ENCODE results near the gene SPRN.
"Not testable (repeated sequence)": the region's sequence is repeated elsewhere in the genome, so short reads cannot be mapped to it uniquely, and the experiment has no call there.

The SPRN gene

DNA sequence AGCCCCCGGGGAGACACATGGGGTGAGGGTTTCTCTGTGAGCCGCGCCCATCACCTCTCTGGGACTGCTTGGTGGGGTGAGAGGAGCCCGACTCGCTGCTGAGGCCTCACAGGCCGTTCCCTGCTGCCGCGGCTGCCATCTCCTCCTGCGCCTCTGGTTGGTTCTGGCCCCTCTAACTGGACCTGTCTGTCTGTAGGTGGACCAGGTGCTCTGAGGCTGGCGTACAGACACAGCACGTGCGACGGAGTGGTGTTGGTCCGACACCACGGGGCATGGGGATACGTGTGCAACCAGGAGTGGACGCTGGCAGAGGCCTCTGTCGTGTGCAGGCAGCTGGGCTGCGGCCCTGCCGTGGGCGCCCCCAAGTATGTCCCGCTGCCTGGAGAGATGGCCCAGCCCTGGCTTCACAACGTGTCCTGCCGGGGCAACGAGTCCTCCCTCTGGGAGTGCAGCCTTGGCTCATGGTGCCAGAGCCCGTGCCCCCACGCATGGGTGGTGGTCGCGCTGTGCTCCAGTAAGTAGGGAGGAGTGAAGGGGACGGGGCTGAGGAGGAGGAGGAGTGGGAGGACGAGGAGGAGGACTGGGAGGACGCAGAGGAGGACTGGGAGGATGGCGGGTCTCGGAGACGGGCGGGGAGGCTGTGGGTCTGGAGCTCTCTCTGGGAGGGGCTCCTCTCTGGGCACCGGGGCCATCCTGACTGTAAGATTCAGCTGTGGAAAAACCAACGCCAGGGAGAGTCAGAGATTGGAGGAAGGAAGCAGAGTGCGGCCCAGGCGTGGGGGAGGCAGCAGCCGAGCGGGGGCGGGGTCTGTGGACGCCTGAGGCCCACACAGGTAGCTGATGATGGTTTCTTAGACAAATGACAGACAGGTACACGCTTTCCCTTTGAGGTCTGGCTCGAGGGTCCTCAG is 31.9 kb upstream of the SPRN start:
- no peak for DNase-seq

DNA sequence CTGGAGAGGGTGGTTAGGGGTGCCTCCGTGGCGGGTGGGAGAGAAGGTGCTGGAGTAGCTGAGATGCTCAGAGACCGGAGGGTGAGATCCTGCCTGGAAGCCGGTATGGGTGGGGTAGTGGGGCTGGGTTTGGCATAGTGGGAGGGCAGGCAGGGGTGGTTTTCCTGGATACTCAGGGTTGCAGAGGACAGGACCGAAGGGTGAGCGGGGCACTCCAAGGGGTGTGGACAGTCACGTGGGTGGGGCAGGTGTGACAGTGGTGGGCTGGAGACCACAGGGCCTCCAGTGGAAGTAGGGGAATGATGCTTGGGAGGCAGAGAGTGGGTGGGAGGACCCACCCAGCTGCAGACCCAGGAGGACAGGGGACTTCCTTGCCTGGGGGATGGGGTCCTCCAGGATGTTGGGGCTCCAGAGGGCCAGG is 31.2 kb upstream of the SPRN start:
- no peak for DNase-seq

DNA sequence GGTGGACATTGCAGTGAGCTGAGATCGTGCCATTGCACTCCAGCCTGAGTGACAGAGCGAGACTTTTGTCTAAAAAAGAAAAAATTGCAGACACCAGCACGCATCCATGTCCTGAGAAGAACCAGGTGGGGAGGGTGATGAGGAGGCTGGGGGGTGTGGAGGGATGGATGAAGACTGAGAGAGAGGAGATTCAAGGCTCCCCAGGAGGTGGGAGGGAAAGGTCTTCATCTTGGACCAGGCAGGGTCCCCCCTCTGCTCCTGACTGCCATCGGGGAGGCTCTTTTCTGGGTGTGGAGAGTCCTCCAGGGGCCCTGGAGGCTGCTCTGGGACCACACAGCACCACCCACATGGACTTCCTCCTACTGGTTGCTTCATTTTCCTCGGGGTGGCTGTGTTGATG is 30.8 kb upstream of the SPRN start:
- no peak for DNase-seq

DNA sequence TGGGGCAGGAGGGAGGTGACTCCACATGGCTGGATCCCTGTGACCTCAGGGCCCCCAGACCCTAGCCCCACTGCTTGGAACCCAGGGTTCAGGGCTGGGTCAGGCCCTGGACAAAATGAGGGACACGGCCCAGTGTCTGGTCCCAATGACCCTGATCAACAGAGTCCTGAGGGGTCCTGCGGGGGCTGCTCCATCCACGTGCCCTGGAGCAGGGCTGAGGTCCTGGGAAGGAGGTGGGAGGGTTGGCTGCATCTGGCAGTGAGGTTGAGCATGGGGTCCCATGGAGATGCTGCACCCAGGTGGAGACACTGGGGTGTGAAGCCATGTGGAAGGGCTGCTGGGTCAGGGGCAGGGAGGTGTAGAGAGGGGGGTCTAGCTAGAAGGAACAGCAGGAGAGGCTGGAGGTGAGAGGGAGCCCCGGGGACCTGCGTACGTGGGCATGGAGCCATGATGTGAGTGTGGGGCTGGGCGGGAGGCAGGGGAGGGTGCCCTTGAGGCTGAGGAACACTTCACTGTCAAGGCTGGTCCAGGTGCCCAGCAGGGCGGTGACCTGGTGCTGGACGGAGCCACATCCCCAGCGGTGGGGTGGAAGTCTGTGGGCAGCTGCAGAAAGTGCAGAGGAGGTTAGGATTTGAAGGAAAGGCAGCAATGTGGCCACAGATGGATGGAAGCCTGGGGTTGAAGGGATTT is 29.9 kb upstream of the SPRN start:
- DNase-seq = no peak

DNA sequence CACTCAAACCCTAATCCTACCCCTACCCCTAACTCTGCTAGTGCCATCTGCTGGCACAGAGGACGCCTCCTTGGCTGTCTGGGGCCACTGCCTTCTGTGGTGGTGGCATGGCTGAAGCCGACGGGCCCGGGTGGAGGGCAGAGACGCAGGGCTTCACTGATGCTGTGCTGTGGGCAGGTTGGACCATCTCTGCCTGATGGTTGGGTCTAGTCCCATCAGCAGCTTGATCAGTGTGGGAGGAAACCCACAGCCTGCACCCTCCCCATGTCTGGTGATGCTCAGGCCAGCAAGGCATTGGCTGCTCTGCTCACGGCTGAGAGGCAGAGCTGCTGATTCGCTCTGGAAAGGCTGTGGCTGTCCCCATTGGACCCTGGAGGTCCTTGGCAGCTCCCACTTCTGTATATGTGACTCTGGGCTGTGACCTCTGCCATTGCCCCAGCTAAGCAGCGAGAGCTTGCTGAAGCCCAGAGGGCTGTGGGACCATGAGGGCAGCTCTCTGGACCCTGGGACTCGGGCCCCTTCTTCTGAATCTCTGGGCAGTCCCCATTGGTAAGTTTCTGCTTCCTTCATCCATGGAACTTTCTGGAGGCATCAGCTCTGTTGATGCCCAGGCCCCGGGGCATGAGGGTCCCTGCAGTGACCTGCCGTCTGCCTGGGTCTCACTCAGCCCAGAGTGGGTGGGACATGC is 29.2 kb upstream of the SPRN start, which contains the start of gene SCART1:
SCART1 (plus strand) TSS at position 430 of the 688 bp plus-strand sequence; CDS start at position 483, 53 bp downstream.
- no peak for DNase-seq

DNA sequence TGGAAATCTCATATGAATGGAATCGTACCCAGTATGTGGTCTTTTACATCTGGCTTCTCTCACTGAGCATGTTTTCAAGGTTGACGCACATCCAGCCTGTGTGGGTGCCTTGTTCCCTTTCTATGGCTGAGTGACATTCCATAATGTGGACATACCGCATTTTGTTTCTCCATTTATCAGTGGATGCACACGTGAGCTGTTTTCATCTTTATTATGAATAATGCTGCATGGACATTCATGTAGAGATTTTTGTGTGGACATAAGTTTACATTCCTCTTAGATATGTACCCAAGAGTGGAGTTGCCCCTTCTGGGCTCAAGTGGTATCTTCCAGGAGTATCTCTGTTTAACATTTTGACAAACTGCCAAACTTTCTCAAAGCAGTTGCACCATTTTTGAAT is 28.0 kb upstream of the SPRN start:
- no peak for DNase-seq

DNA sequence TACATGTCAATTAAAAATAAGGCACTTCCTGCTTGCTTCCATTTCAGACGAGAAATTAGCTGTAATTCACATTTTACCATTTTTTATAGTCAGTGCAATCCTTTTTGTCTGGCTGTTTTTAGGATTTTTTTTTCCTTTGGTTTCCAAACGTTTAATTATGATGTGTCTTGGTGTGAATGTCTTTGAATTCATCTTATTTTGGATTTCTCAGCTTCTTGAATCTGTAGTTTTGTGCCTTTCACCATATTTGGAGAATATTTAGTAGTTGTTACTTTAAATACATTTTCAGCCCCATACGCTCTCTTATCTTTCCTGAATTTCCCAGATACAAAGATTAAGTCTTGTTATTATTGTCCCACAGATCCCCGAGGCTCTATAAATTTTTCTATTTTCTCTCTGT is 26.9 kb upstream of the SPRN start:
- no peak for DNase-seq

DNA sequence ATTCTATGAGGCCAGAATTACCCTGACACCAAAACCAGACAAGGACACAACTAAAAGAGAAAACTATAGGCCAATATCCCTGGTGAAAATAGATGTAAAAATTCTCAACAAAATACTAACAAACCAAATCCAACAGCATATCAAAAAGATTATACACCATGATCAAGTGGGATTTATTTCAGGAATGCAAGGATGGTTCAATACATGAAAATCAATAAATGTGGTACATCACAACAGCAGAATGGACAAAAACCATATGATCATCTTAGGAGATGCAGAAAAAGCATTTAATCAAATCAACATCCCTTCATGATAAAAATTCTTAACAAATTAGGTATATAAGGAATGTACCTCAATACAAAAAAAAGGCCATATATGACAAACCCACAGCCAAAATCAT is 23.7 kb upstream of the SPRN start:
- no peak for DNase-seq

DNA sequence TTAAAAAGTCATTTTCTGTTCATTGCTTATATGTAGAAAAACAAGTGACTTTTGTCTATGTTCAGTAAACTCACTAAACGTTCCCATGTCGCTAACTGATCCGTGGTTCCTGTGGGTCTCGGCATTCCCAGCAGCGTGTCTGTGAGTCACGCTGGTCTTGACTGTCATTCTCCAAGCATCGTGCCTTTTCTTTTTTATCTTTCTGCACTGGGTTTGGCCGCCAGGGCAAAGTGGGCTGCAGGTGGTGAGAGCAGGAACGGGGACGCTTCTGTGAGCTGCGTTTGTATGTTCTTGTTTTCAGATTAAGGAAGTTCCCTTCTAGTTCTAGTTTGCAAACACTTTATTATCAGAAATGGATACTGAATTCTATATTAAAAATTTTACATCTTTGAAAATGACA is 22.6 kb upstream of the SPRN start:
- DNase-seq = no peak

DNA sequence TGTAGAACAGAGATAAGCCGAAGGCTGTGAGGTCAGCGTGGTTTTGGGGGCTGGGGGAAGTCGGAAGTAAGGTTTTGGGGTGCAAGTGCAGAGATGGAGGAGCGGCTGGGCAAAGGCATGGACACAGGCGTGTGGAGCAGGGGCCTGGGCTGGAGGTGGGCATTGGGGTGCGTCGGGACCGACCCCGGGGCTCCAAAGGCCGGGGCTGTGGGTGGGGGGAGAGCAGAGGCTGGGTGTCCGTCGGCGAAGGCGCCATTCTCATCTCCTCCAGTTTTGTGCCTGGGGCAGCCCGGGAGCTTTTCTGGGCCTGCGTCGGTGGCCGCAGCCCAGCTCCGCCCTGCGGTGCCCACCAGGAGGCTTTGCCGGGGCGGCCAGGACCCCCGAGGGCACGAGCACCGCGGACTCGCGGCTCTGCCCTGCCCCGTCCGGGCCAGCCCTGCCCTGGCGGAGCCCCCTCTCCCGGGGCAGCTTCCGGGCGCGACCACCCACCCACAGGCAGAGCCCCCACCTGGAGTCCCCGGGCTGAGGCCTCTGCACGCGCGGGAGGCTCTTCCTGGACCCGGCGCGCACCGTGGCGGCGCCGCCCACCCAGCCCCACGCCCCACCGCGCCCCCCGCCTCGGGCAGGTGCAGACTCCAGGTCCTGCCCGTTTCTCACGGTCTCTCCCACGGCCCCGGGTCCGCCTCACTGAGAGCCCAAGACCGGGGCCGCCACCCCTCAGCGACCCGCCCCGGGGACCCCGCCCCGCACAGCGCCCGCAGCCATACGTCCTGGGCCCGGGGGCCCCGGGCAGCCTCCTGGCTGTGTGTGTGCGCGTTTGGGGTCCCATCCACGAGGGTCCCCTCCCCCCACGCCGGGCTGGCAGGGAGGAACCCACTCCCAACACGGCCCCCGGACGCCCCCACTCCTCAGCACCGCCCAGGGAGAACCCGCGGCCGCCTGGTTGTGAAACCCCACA is 21.6 kb upstream of the SPRN start:
- no peak for DNase-seq

DNA sequence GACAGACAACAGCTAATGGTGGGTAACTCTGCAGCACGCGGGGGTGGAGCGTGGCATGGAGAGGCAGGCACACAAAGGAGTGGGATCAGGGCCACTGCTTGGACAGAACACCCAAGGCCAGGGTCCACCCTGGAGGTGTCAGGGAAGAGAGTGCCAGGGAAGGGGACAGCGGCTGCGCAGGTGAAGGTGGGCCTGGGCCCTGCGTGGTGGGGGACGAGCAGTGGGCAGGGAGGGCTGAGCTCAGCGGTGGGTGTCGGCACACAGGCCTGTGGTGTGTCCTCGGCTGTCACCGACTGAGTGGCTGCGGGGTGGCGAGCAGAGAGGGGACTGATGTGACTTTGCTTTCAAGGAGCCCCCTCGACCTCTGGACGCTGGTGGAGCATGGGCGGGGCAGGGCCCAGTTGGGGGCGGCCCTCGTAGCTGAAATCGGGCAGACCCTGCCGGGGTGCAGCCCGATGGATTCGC is 20.9 kb upstream of the SPRN start:
- DNase-seq = no peak

DNA sequence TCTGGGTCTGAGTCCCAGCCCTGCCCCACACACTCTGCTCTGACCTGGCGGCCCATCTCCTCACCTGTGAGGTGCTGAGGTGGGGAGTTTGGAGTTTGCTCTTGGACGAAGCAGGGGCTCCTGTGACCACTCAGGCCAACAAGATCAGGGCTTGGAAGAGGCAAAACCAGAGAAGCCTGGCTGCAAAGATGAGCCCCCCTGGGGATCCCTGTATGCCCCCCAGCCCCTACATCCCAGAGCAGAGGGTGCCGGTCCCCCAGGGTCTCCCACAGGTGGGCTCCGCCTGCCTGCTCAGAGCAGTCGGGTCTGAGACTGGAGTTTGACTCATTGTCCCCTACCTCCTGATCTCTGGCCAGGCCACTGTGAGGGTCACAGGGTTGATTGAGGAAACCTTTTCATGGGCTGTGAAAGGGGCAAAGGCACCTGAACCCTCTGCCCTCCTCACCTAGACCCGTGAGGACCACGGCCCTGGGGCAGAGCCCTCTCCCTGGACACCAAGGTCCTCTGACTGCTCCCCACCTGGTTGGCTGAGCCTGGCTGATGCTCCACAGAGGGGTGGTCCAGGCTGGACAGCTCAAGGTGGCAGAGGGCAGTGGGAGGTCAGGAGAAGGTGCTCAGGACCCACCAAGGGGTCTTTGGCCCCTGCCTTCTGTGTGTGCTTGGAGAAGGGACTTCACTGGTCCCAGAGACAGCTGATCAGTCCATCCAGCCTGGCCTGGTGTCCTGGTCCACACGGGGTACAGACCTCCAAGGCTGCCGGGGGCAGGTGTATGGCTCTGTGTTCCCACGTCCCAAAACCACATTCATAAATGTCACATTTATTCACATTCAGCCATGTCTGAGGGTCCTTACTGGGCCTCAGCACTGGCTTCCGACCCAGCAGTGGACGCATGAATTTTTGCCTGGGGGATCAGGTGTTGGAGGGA is 20.2 kb upstream of the SPRN start:
- DNase-seq = no peak

DNA sequence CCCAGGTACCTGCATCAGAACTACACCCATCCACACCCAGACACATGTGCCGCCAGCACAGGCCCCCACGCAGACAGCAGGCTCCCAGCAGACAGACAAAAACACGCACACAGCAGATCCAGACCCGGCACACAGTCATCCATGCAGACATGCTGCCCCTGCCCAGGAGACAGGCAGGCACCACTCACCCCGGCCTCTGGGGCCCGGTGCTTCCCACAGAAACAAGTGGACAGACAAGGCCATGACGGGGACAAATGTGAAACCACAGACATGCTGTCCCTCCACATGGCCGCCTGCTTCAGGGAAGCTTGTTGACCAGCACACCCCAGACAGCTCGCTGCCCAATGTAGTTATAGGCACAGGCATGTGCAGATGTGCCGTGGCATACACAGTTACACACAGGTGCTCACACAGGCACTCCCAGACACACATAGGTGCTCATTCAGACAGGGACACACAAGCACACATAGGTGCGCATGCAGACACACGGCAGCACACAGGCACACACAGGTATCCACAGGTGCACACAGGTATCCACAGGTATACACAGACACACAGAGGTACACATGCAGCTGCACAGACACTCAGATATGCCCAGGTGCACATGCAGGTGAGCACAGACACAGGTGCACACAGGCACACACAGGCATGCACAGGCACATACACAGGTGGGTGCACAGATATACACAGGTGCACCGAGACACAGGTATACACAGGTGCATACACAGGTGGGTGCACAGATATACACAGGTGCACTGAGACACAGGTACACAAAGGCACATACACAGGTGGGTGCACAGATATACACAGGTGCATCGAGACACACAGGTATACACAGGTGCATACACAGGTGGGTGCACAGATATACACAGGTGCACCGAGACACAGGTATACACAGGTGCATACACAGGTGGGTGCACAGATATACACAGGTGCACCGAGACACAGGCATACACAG is 18.8 kb upstream of the SPRN start:
- DNase-seq = no peak

DNA sequence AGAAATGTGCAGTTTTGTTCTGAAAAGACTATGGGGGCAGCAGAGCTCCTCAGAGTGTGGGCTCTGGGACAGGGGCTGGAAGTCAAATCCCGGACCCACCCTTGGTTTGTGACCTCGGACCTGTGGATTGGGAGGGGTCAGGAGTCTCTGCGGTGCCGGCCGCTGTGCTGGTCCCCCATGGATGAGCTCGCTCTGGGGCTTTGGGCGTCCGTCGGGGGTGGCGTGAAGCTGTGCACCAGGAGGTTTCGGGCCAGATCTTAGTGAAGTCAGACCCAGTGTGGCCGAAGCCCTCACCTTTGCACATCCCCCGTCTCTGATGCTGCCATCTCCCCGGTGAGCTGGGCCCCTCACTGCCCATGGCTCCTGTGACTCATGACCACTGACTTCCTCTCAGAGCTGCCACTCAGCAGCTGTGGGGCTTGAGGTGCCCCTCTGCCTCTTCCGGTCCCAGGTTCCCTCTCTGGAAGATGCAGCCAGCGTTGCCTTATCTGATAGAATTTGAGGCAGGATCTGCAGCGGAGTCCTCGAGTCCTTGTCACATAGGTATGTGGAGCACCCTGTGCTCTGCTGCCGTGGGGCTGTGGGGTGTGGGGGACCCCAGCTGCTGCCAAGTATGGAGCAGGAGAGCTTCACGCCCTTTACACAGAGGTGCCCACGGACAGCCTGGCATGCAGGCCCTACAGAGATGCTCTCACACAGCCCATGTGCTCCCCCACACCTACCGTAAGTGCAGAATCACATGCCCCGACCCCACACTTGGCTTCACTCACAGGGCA is 18.0 kb upstream of the SPRN start:
- no peak for DNase-seq

DNA sequence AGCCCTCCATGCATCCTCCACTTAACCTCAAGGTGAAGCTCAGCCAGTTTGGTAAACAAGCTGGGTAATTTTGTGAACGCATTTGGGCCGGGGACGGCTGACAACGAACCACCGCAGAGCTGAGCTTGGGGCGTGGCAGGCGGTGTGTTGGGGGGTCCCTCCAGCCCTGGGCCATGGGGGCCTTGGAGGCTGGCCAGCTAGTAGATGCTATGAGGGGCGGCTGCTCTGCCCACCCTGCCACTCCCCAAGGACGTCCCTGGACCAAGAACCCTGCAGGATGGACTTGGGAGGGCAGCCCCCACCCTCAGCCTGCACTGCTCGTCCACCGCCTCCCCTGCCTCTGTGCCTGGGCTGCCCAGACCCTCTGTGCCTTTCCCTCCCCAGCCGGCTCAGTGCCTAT is 17.4 kb upstream of the SPRN start:
- DNase-seq = no peak

DNA sequence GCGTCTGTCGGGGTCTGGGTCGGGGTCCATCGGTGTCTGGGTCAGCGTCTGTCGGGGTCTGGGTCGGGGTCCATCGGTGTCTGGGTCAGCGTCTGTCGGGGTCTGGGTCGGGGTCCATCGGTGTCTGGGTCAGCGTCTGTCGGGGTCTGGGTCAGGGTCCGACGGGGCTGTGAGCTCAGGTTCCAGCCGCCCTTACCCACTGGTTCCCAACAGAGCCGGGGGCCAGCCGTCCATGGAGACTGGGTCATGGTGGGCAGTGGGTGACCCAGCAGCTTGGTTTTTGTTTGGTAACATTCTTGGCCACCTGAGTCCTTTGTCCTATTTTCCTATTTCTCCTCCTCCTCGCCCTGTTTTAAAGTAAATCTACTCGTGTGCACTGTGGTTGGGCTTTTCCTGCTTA is 16.9 kb upstream of the SPRN start:
- not testable (repeated sequence) for DNase-seq

DNA sequence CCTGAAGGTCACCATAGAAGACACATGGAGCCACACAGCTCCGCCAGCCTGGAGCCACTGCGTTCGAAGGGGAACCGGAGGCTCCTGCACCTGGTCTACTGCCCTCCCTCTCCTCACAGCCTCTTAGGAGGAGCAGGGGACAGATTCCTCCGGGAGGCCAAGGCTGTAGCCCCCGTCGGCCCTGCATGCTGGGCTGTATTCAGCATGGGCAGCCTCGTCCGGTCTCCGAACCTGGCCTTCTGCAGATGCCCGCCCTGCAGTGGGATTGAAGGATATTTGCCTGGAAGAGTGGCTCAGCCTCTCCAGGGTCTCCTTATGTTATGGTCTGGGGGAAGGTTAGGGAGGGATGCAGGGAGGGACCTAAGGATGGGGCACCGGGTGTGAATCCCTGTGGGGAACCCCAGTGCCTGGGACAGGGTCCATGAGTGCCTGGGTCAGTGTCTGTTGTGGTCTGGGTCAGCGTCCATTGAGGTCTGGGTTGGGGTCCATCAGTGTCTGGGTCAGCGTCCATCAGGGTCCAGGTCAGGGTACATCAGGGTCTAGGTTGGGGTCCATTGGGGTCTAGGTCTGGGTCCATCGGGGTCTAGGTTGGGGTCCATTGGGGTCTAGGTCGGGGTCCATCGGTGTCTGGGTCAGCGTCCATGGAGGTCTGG is 16.3 kb upstream of the SPRN start:
- no peak for DNase-seq
